Ishikawa (cell line): Measurements from ENCODE around the gene MT1M.

Source experiments
- CEBPB ChIP-seq: IDR thresholded peaks from 2 replicates; pipeline ENCODE4 v1.6.1; 2012
- CREB1 ChIP-seq: IDR thresholded peaks from 2 replicates; pipeline ENCODE4 v1.6.1; 2012; ENCODE audit warnings: low read depth
- EGR1 ChIP-seq: IDR thresholded peaks from 2 replicates; pipeline ENCODE4 v1.6.1; 2012
- EP300 ChIP-seq: IDR thresholded peaks from 2 replicates; pipeline ENCODE4 v1.6.1; 2012; ENCODE audit warnings: borderline replicate concordance
- FOXM1 ChIP-seq: IDR thresholded peaks from 2 replicates; pipeline ENCODE4 v1.6.1; 2012; ENCODE audit warnings: low read depth, borderline replicate concordance
- NFIC ChIP-seq: IDR thresholded peaks from 2 replicates; pipeline ENCODE4 v1.6.1; 2012
- RAD21 ChIP-seq: IDR thresholded peaks from 2 replicates; pipeline ENCODE4 v1.6.1; 2012; ENCODE audit warnings: low read depth
- TAF1 ChIP-seq: IDR thresholded peaks from 2 replicates; pipeline ENCODE4 v1.6.1; 2012; ENCODE audit warnings: low read depth, mild to moderate bottlenecking
- TCF12 ChIP-seq: IDR thresholded peaks from 2 replicates; pipeline ENCODE4 v1.6.1; 2012; ENCODE audit warnings: low read depth
- TEAD4 ChIP-seq: IDR thresholded peaks from 2 replicates; pipeline ENCODE4 v1.6.1; 2012
- YY1 ChIP-seq: IDR thresholded peaks from 2 replicates; pipeline ENCODE4 v1.6.1; 2012; ENCODE audit warnings: low read depth
- ZBTB7A ChIP-seq: IDR thresholded peaks from 2 replicates; pipeline ENCODE4 v1.6.1; 2012; ENCODE audit warnings: low read depth
- TF ChIP-seq, protein P1 (sequence below): IDR thresholded peaks from 2 replicates; pipeline ENCODE4 v1.6.1; 2012
- TF ChIP-seq, protein P2 (sequence below): IDR thresholded peaks from 2 replicates; pipeline ENCODE4 v1.6.1; 2012; ENCODE audit warnings: low read depth, mild to moderate bottlenecking
- TF ChIP-seq, protein P3 (sequence below): IDR thresholded peaks from 2 replicates; pipeline ENCODE4 v1.6.1; 2012

Gene MT1M

DNA sequence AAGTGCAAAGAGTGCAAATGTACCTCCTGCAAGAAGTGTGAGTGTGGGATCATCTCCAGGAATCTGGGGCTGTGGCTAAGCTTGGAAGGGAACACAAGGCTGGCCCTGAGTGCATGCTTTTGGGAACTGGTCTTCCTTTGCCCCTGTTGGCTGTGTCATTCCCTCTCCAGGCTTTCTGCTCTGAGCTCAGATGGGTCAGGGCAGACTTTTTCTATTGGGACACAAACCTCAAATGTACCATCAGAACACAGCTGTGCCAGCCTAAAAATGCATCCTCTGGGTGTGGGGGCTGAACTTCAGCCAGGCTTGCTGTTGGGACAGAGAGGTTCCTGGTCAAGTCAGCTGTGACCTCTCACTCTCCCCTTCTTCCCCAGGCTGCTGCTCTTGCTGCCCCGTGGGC, 20.1 kb downstream of the MT1M start:
- TF ChIP-seq CEBPB (no peak), EP300 (no peak), ZBTB7A (no peak), EGR1 (no peak), RAD21 (no peak)

DNA sequence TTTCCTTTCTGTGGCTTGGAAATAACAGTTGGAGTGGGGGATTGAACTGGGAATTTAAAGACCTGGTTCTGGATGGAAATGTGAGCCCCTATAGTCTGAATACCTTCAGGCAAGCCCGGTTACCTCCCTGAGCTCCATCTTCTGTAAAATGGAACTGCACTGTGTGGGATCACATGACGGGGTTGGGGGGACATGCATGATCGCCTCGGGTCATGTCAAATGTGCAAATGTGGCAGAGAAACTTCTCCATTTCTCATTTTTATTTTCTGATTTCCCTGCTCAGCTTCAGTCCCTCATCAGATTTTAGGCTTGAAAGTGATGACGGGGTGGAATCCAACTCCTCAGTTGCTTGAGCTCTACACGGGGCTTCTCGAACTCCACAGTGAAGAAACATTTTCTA, 20.8 kb downstream of the MT1M start:
- TF ChIP-seq EGR1 (no peak), TCF12 (no peak), ZBTB7A (no peak)
- TF ChIP-seq, protein P1, sequence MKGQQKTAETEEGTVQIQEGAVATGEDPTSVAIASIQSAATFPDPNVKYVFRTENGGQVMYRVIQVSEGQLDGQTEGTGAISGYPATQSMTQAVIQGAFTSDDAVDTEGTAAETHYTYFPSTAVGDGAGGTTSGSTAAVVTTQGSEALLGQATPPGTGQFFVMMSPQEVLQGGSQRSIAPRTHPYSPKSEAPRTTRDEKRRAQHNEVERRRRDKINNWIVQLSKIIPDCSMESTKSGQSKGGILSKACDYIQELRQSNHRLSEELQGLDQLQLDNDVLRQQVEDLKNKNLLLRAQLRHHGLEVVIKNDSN, result 0 out of 2 replicates have a peak, but pooled peaks have one; percentile 18

DNA sequence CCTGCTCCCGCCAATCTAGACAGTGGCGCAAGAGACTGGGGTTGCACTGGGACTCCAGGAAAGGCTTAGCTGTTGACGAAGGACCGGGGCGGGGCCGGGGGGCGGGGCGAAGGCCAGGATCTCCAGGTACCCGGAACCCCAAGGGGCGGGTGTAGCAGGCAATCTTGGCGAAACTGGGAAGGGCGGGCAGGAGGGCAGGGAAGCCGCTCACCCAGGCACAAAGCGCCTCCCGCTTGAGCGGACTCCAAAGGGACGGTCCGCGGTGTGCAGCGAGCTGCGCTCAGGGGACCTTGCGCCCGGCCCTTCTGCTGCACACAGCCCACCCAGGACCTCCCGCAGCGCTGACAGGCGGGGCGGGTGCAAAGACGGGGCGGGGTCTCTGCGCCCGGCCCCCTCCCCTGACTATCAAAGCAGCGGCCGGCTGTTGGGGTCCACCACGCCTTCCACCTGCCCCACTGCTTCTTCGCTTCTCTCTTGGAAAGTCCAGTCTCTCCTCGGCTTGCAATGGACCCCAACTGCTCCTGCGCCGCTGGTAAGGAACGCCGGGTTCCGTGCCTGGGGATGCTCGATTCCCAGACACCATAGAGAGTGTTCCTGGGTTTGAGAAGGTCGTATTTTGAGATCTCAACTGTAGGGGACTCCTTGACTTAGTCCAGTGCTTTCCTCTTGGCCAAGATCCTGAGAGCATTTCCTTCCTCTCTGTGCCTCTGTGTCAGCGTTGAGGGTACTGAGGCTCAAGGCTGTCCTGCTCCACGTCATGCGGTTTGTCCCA, 25.3 kb downstream of the MT1M start, which contains the start of gene MT1F:
Gene MT1F (plus strand): TSS at position 405 of the 772 bp plus-strand sequence. CDS start 100 bp downstream, at position 505.
- peak; percentile 53; the same call in 1 of the 2 replicates for TF ChIP-seq TAF1
- TF ChIP-seq, protein P2, sequence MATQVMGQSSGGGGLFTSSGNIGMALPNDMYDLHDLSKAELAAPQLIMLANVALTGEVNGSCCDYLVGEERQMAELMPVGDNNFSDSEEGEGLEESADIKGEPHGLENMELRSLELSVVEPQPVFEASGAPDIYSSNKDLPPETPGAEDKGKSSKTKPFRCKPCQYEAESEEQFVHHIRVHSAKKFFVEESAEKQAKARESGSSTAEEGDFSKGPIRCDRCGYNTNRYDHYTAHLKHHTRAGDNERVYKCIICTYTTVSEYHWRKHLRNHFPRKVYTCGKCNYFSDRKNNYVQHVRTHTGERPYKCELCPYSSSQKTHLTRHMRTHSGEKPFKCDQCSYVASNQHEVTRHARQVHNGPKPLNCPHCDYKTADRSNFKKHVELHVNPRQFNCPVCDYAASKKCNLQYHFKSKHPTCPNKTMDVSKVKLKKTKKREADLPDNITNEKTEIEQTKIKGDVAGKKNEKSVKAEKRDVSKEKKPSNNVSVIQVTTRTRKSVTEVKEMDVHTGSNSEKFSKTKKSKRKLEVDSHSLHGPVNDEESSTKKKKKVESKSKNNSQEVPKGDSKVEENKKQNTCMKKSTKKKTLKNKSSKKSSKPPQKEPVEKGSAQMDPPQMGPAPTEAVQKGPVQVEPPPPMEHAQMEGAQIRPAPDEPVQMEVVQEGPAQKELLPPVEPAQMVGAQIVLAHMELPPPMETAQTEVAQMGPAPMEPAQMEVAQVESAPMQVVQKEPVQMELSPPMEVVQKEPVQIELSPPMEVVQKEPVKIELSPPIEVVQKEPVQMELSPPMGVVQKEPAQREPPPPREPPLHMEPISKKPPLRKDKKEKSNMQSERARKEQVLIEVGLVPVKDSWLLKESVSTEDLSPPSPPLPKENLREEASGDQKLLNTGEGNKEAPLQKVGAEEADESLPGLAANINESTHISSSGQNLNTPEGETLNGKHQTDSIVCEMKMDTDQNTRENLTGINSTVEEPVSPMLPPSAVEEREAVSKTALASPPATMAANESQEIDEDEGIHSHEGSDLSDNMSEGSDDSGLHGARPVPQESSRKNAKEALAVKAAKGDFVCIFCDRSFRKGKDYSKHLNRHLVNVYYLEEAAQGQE, result no peak
- no peak for TF ChIP-seq EP300
- no peak for TF ChIP-seq TCF12
- TF ChIP-seq NFIC, result no peak
- no peak for TF ChIP-seq EGR1
- TF ChIP-seq, protein P1, result no peak
- TF ChIP-seq, protein P3, sequence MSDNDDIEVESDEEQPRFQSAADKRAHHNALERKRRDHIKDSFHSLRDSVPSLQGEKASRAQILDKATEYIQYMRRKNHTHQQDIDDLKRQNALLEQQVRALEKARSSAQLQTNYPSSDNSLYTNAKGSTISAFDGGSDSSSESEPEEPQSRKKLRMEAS, result no peak; the same call in 1 of the 2 replicates
- TF ChIP-seq RAD21, result peak; percentile 27
- no peak for TF ChIP-seq YY1
- peak; percentile 94 for TF ChIP-seq ZBTB7A
- TF ChIP-seq CREB1, result 0 out of 2 replicates have a peak, but pooled peaks have one; percentile 18
- peak; percentile 79 for TF ChIP-seq CEBPB
- TF ChIP-seq TEAD4, result 0 out of 2 replicates have a peak, but pooled peaks have one; percentile 2
- TF ChIP-seq FOXM1, result no peak

DNA sequence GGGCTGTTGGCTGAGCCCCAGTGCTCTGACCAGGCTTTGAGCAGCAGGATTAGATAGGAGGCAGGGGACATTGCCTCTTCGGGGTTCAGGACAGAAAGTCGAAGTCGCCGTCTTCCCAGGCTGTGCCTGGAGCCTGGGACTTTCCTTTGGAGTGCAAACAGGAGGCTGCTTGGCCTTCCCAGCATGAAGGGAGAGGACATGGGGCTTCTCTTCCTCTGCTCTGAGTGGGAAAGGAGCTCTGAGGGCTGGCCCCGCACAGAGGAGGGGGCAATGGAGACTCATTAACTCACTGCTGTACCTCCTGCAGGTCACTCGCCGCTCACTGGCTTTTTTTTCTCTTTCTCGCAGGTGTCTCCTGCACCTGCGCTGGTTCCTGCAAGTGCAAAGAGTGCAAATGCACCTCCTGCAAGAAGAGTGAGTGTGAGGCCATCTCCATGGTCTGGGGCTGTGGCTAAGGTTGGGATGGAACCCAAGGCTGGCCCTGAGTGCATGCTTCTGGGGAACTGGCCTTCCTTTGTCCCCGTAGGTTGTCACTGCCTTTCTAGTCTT, 25.9 kb downstream of the MT1M start:
- TF ChIP-seq, protein P2, result no peak
- TF ChIP-seq NFIC (no peak), ZBTB7A (no peak), YY1 (no peak), TCF12 (no peak), TAF1 (no peak), RAD21 (no peak), FOXM1 (no peak)
- TF ChIP-seq, protein P1, result no peak
- TF ChIP-seq, protein P3, result no peak

DNA sequence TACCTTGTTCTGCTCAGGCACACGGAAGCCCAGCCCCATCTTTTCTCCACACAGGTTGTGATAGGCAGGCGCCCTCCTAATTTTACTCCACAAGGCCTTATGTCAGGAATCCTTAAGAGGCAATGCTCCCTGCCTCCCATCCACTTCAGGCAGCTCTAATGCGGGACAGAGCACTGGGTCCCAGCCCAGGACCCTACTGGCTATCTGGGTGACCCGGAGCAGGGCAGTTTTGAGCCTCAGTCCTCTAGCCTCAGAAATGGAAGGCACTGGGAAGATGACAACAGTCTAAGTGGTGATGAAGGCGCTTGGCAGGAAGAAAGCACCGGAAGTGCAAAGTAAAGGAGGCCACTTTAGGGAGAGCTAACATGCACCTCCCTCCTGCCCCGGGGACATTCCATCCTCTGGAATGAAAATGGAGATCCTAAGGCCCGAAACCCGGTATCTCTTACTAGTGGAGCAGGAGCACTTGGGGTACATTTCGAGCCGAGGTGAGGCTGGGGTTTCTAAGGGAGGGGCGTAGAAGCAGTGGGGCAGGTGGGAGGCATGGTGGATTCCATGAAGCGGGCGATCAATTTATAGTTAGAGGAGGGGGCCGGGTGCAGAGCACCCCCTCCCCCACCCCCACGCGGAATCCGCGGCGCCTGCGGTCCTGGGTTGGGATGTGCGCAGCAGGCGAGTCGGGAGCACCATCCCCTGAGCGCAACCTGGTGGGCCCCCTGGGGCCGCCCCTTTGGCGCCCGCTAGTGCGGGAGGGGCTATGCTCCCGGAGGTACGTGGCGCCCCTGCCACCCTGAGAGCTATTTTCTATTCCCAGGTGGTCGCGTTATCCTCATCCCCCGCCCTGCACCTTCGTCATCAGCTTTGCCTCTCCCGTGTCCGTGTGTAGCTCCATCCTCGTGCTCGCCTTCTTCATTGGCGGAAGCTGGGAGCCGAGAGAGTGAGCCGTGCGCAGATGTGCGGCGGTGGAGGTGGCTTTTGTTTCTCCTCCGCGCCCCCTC, 30.2 kb downstream of the MT1M start:
- TF ChIP-seq TAF1 (no peak), CREB1 (no peak)
